Mucosa of gallbladder (tissue), 1 donor: ENCODE data around the gene PACSIN2. TPM values are rescaled to one million over a fixed set of nuclear protein-coding genes. Genes with fewer than 3 reads are reported as not detected.

Experiments
- DNase-seq: peaks from one replicate; pipeline ENCODE4 v3.0.0-alpha.2; 2020; ENCODE audit warnings: low spot score
- total RNA-seq: library from RNA; stranded (reverse); gene quantifications from one replicate; pipeline ENCODE4 v1.2.1, GENCODE V29; 2021
- donor health status: DM: no; HTN: no; CAD: no.

The PACSIN2 gene
- total RNA-seq, 1 donor from 2014 or later, result 182 TPM

DNA sequence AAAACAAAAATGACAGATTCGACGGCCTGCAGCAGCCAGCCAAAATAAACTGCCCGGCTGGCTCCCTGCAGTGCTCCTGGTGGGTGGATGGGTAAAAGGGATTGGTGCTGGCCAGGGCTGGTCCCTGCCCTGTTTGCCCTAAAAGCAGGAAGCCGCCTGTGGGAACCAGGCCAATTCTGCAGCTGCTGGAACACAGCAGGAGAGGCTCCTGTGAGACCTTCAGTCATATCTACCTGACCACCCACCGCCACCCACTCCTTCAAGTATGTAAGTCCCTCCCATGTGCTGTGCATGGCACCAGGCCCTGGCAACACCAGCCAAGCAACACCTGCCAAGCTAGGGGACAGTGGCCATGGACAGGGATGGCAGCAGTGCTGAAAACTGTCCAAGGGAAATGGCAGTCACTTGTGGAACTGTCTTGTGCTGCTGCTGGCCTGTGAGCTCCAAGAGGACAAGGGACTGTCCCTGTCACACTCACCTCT is 109.2 kb downstream of the PACSIN2 start:
- peak; percentile 68 for DNase-seq

DNA sequence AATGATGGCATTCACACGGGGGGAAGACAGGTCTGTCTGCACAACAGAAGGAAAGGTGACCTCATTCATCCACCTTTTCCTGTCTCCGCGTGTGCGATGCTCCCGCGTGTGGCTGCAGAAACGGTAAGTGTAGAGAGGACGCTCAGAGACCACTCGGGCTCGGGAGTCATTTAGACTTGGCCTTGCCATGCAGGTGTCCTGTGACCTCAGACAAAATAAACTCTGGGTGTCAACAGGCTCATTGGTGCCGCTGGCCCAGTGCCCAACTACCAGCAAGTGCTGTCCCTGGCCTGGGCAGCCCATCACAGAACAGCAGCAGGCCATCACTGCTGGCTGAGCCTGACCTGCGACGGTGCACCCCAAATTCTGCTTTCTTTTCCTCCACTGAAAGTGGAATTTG is 109.7 kb downstream of the PACSIN2 start:
- DNase-seq, result no peak

DNA sequence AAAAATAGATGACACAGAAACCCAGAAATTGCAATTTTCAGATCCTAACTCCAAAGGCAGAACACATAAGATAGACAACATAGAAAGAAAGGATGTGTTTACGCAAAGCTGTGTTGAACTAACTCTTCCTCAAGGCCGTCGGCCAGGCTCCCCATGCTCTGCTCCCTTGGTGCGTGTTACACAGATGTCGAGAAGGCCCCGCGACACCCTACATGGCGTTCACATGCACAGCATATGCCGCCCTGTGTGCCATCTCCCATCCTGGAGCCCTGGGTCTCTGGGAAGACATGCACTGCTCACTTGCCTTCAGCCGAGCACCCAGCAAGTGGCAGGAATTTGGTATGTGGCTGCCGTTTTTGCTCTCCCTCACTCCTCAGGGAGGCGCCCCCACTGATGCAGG is 110.9 kb downstream of the PACSIN2 start:
- no peak for DNase-seq

DNA sequence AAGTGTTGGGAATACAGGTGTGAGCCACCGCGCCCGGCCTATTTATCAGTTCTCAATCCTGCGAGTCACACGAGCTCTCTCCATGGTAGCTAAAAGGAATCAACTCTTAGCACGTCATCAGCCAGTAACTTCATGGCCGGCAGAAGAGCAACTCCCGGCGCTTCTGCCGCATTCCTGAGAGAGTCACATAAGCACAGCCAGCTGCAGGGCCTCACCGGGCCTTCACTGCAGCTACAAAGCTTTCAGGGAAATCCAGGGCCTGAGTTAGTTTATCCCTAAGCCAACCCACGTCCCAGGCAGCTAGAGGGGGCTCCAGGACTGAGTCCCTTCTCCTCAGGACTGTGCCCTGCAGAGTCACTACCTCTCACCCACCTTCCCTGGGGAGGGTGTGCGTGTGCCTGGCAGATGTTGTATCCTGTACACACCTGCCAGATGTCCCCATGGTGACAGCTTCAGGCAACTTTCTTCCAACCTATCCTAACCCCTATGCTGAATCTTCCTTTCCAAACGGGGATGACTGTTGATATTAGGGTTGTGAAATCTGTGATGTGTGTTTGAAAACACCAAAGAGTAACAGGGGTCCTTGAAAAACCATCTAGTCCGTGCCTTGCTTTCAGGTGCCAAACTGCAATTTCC is 112.0 kb downstream of the PACSIN2 start:
- peak; percentile 41 for DNase-seq

DNA sequence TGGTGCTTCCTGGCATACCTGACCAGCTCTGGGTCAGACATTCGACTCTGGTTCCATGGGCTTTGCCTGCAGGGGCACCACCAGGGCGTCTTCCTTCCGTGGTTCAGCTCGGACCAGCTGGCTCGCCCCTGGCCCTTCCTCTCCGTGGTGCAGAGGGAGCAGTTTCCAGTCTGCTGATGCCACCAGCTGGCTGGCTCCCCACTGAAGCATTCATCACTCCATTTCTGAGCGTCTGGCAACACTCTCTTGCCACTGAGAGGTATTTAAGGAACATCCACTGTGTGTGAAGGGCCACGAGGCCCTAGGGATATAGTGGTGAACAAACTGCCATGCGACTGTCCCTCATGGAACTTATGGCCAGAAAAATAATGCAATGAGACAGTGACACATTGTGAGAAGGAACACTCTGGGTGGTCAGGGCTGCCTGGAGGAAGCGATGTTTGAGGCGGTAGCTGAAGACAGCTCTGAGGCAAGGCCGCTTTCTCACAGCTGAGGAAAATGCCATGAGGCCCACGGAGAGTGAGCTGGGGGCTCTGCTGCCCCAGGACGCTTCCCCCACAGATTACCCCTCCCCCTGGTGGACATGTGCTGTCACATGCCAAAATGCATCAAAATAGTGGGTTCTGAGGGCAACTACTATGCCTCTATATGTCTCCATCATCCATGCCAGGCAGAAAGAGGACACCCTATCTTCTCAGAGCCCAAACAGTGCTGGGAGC is 113.0 kb downstream of the PACSIN2 start:
- no peak for DNase-seq

DNA sequence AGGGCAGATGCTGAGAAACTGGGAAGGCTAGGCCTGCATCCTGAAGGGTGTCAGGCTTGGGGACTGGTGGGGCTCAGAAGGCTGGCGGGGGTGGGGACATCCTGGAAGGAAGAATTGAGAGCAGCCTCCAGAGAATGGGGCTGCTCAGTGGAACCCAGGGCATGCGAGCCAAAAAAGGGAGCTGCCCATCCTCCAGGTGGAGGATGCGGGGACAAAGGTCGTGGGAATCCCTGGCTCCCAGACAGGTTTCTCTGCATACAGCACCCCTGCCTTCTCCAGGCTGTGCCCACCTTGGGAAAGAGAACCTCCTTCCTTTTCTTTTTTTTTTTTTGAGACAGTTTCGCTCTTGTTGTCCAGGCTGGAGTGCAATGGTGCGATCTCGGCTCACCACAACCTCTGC is 117.0 kb downstream of the PACSIN2 start:
- no peak for DNase-seq

DNA sequence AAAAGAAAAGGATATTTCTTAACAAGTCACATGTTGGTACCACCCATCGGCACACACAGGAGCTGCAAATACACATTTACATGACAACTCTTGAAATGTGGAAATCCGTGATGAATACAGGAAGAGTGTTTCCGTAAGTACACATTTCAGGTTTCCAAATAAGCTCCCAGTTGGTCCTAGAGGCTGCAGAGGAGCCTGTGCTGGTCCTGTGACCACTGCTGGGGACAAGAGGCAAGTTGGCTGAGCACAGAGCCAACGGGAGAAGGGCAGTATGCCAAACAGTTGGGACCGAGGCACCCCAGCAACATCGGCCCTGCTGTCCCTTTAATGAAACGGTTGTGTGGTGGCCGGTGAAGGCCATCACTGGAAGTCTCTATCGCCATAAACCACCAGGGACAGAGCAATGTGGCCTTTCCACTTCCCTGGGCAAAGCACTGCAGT is 119.4 kb downstream of the PACSIN2 start:
- no peak for DNase-seq

DNA sequence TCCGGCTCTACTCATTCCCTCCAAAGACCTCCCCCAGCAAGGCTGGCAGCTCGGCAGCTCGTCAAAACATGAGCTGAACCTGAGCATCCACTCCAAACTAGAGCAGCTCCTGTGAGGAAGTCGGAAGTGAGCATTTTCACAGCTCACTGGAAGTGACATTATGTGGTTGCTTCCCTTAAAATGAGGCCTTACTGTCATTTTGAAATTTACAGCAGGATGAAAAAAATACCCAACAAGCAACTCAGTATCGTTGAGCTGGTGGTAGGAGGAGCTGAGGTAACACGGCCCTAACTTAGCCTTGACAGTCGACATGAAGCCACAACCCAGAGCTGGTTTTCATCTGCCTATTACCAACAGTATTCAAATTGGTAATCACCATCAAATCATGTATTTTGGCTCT is 119.9 kb downstream of the PACSIN2 start:
- DNase-seq, result no peak

DNA sequence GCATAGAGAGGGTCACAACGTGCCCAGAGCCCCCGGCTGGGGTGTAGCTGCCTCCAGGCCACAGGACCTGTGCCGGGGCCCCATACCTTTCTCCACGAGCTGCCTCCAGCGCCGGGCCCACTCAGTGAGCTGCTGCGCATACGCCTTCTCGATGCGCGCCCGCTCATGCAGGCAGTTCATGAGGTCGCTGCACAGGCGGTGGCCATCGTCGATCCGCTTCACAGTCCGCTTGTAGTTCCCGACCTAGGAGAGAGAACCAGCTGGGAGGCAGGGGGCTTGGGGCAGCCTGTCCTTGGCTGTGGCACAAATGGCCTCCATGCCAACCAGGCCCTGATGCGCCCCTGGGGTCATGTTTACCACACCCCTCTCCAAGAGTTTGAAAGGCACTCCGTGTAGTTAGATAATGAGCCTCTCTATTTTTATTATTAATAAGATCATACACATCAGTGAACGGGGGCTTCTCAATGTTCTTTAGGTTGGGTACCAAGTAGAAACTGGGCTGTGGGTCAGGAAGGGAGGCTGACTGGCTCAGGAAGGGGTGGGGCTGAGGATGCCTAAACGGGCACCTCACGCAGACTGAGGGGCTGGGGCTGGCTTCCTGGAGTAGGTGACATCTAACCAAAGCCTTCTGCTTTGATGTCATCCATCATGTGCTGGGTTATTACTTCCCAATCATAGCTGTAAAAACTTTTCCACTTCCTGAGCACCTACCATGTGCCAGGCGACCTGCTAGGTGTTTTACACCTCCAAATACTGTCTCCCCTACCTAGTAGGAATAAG is 121.4 kb downstream of the PACSIN2 start:
- DNase-seq, result no peak

DNA sequence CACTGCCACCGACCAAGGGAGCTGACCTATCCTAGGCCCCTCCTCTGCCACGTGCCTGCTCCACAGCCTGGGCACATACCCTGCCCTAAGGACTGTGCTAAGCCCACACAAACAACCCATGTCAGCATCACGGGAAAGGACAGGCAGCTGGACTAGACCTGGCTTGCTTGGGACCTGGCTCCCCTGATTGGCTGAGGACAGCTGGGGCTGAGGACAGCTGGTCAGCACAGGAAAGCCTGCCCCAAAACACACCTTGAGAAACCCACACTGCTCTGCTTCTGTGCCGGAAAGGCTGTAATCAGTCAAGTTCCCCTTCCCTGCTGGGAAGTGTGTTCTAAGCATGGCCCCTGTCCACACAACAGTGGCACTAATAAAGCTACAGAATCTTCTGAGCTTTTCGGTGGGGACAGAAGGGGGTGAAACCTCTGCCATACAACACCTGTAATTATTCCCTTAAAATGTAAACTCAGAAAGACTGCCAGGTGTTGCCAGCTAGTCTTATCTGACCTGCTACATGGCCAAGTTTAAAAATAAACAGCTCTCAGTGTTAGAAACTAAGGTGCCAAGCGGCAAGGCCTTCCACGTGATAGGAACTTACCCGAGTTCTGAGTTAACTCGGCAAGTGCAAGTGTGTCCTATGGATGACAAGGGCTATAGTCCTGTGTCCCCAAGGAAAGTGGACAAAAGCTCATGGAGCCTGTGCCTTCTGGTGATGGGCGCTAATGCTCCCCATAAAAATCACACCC is 122.2 kb downstream of the PACSIN2 start:
- no peak for DNase-seq

DNA sequence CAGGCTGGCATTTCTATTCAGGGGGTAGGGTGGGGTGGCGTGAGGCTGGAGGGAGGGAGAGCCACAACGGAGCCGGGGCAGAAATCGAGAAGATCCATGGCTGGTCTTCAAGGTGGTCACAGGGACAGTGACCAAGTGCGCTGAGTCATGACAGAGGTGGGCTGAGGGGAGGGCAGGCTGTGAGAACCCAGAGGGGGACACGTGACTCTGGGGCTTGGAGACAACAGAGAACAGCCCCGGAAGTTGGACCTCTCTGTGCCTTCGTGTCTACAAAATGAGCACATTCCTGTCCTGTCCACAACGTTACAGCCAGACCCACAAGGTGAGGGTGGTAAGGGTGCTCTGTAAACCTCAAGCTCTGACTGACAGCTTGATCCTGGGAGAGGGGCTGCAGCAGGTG is 122.8 kb downstream of the PACSIN2 start:
- no peak for DNase-seq

DNA sequence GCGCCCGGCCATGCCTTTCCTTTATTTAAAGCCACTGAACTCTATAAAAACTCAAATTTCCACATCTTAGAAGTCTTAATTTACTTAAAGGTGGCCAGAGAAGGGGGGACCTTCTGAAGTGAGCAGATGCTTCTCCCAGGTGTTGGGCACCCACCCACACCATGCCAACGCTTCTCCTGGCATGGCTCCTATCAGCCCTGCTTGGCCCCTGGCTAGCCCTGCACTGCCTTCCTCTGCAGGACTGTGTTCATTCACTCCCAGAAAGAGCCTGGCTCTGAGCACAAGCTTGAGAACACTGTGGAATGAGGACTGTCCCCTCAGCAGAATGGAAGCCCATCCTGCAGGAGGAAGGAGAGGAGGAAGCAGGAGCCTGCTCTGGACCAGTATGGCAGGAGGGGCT is 123.3 kb downstream of the PACSIN2 start:
- no peak for DNase-seq

DNA sequence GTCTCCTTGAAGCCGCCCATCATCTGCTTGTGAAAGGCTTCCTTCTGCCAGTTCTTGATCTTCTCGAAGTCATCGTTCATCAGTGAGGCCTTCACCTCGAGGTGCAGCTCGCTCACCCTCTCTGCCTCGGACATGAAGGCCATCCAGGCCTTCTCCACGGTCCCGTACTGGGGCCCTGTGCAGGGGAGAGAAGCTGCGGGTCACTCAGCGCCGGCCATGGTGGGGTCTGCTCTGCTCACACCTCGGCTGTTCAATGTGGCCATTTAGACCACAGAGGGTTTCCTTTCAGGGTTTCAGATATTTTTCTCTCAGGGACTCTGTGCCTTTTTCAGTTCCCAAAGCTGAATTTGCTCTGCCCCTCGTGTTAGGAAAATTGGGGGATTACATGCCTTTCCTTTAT is 123.9 kb downstream of the PACSIN2 start:
- no peak for DNase-seq

DNA sequence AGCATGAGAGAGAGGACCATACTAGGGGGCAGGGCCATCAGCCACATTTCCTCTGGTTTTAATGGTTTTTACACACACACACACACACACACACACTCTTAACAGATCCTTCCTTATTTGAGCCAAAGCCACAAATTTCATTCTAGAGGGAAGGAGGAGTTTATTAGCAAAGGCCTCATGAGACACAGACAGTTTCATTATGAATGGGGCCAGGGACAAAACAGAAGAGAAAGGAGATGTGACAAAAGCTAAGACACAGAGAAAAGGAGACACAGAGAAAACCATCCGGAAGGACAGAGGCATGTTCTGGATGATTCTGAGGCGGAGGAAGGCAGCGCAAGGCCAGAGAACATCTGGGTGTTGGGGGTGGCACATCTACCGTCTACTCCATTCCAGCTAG is 125.6 kb downstream of the PACSIN2 start:
- DNase-seq, result no peak

DNA sequence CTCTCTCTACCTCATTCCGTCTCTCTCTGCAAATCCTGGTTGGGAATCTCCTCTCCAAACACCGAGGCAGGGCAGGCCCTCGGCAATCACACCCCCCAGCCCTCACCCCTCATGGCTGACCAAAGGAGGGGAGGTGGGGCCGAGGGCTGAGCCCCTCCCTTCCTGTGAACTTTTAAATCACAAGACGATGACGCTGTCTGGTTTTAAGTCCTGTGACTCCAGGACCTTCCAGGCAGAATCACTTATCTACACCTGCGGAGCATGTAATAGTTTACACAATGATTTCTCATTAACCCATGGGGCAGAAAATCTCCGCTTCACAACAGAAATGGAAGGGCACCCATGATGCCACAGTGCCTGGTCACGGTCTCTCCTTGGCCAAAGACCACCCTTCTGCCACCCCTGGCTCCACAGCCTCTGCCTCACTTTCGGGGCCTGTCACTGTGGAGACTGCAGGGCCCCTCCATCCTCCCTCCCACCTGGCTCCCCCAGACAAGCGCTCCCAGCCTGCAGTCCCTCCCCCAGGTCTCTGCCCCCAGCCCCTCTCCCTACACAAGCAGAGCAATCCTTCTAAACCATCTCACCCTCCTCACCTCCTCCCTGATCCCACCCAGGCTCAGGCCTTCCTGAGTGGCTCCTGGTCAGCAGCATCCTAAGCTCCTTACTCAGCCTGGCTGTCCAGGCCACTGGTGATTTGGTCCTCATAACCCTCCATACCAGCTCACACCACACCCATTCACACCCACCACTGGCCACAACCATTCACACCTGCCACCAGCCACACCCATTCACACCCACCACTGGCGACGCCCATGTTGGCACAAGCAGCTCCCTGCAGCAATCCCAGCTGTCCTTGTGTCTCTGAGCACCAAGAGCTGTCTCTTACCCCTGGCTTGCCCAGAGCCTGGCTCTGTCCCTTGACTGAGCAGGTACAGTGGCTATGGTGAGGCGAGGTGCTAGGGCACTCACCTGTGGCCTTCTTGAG is 127.1 kb downstream of the PACSIN2 start:
- DNase-seq, result peak; percentile 80

DNA sequence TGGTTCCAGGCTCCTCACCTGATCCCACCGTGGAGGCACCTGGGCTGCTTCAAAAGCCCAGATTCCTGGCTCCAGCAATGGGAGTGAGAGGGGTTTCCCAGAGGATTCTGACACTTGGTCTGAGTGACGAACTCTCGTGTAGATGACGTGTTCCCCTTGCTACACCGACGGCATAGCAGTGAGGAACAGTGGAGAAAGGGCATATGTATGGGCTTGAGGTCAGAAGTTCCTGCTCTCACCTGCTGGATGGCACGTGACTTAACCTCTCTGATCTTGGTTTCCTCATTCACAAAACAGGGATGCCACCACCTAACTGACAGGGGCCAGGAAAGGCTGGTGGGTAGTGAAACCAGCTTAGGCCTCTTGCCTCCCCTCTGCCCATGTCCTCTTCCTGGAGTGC is 127.8 kb downstream of the PACSIN2 start:
- no peak for DNase-seq

DNA sequence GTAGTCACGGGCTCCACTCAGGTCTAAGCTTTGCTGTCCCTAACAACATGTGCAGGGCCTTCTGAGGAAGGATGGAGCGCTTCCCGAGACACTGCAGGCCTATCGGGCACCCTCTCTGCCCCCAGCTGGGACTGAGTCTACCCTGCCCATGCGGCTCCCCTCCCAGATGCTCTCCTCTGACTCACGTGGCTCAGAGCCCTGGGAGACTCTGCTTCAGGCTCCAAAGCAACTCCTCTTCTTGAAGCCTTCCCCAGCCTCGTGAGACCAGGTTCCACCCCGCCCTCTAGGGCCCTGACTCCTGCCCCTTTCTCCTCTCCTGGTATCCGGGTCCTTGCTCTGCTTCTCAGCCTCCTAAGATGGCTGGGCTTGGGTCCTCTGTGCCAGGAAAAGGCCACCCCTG is 129.5 kb downstream of the PACSIN2 start:
- DNase-seq, result no peak

DNA sequence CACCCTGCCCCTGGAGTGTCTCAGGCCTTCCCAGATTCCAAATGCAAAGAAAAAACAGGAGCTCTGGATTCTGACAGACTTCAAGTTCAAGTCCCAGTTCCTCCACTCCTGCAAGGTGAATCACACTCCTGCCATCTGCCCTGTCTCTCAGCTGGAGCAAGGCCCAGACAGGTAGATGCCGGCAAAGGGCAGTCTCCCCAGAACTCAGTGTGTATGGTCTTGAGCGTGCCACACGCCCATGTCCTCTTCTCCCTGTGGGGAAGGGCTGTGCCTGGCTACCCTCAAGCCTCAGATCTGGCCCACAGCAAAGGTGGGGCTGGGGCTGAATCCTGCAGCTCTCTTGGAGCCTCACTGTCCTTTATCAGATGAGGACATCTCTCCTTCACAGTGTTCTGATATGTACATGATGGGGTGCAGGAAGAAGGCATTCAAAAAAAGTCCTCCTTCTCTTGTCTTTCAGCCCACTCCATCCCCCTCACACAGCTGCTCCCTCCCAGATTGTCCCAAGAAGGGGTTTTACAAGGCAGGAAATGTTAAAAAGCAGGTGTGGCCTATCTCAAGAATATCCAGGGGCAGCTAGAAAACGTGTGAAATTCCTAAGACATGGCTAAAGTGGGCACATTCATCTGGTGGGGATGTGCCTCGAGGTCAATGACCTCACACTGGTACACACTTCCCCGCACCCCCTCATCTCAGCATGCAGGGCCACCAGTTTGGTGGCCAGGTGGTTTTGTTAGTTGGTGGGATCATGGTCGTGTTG is 130.2 kb downstream of the PACSIN2 start:
- no peak for DNase-seq

DNA sequence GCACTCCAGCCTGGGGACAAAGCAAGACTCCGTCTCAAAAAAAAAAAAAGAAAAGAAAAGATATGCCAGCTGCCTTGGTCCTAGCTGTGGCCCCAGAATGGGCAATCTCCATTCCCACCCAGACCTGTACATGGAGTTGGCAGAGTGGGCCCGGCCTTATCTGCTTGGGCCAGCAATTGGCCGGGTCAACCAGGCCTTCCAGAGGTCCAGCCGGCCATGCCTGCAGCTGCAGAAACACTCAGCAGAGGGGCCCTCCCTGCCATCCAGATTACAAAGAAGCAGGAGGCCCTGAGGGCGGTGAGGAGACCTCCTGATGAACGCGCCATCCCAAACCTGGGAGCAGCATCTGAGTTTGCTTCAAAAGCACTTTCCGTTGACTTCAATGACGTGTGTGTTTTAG is 131.0 kb downstream of the PACSIN2 start:
- DNase-seq, result no peak

DNA sequence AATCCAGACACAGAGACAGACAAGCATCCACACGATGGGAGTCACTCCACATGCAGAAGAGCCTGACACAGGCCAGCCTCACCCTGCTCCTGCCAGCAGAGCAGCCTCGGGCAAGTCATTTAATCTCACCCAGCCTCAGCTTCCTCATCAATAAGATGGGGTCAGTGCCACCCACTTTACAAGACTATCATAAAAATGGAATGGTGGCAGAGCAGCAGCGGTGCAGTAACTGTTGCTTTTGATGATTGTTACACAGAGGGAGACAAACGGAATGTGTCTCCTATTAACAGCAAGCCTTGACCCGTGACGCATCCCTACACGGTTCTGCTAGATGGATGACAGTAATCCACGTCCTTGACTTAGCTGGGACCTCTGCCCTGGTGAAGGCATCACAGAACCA is 131.8 kb downstream of the PACSIN2 start:
- DNase-seq, result no peak
